ENCODE data around the gene FAM53B.

The FAM53B gene

DNA sequence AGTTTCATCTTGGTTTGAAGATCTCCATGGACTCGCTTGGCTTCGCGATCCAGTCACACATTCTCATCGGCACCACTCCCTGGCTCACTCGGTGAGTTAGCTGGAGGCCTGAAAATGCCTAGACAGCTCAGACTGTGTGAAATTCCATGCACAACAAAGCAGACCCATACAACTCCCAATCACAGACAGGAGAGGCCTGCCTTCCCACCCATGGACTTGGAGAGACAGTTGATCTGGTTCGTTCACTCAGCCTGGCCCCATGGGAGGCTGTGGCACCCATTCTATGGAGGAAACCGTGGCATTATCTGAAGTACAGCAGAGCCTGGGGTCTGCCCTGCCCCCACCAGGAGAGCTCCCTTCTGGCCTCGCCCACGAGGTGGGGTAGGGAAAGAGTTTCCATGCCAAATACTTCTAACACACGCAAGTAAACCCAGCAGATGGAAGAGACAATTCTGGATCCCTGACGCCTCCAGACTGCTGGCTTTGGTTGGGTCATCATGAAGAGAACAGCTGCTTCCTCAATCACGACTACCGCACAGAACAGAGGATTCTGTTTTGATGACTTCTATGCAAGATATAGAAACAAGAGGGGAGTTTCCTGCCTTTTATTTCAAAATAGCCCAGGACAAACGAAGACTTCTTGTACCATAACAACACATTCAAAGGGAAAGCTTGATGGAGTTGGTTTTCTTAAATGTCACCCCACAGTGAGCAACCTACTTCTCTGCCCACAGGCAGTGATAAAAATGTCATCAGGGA lies 15.9 kb downstream of the FAM53B start:
- DNase-seq, result no peak

- no peak for DNase-seq
Measured at GRCh38 chr10:124727361-124727960, 16.7 kb downstream of the FAM53B start.

DNA sequence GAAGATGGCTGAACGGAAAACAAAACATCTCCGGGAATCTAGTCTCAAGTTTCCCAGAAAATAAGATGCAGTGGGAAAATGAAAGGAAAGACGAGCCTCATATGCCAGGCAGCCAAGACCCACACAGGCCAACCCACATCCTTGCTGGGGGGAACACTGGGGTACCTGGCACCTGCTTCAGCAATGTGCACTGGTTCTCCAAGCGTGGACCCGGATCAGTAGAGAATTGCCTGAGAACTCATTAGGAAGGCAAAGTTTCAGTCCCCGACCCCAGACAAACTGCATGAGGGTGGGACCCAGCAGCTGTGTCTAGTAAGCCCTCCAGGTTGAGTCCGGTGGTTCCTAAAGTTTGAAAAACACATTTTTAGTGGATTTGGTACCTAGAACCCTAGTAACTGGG lies 18.4 kb downstream of the FAM53B start:
- no peak for DNase-seq

- DNase-seq, result no peak
Measured at GRCh38 chr10:124725171-124725631, 19.0 kb downstream of the FAM53B start.

DNA sequence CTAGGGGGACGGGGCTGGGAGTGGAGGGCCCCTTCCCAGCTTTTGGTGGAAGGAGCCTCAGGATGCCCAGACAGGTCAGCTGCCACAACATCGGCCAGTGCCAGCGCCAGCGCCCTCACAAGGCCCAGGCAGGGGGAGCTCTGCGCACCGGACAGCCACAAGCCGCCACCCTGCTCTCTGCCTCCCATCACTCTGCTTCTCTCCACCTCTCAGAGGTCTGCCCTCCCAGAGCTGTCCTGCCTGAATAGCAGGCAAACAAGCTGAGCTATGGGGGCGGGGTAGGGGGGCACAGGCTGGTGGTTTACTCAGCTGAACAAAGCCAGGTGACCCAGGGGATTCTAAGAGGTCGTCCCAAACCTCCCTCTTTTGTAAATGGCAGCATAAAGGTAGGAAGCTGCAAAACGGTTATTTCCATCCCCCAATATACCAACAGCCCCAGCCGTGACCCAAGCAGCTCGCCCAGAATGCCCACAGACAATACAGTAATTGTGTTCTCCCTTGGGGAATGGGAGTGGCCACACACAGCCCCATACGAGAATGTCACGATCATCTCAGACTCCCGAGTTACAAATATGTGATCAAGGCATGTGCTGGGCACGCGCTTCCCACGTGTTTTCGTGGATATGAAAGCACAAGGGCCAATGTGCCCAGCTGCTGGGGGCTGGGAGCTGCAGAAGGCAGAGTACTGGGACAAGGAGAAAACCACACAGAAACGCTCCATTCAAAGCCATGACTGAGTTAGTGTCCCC lies 19.7 kb downstream of the FAM53B start:
- DNase-seq, result no peak

DNA sequence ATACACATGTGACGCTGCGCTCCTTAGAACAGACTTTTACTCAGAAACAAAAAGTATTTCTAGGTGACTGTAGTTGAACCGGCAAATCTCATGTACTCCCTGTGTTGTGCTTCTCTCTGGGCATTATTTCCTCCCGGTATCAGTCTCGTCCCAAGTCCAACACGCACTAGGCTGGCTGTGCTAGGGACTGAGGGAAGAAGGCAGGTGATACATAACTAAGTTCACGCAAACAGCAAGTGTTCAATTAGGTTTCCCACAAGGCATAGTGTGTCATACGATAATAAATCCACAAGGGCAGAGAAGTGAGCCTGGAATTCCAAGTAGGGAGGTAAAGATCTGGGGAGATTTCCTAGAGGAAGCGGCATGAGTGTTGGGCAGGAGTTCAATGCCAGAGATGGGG lies 20.4 kb downstream of the FAM53B start:
- DNase-seq, result no peak

DNA sequence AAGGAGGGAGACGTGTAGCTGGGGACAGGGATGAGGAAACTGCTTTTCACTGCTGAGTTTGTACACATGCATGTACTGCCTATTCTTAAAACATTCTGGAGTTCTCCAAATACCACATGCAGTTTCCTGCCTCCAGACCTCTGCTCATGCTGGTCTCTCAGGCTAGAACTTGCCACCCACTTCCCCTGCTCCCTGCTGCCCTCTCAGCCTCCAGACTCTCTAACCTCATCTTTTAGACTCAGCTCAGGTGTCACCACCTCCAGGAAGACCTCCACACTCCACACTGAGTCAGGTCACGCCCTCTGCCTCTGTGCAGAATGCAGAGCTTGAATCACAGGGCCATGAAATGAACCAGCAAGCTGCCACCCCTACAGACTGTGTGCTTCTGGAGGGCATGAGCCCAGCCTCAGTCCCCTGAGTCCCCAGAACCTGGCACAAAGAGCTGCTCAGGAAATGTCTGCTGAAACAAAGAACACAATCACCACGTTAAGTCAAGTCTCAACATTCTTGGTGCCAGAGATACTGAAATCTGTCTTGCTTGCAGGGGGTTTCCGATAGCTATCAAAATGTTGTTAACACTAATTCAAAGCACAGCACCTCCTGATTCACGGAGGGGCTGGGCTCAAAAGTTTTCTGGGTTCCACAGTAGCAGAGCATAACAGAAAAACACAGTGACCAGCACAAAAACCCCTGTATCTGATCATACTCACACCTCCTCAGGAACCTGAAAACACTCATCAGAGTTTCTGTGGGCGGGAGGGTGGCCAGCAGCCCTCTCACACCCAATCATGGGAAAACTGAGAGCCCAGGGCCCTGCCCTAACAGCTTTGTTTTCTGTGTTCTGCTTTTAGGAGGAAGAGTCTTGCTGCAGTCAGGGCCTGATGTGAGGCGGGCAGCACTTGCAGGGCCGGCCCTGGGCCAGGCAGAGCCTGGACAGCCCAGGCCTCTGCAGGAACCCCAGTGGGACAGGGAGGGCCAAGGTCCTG lies 21.1 kb downstream of the FAM53B start:
- no peak for DNase-seq

DNA sequence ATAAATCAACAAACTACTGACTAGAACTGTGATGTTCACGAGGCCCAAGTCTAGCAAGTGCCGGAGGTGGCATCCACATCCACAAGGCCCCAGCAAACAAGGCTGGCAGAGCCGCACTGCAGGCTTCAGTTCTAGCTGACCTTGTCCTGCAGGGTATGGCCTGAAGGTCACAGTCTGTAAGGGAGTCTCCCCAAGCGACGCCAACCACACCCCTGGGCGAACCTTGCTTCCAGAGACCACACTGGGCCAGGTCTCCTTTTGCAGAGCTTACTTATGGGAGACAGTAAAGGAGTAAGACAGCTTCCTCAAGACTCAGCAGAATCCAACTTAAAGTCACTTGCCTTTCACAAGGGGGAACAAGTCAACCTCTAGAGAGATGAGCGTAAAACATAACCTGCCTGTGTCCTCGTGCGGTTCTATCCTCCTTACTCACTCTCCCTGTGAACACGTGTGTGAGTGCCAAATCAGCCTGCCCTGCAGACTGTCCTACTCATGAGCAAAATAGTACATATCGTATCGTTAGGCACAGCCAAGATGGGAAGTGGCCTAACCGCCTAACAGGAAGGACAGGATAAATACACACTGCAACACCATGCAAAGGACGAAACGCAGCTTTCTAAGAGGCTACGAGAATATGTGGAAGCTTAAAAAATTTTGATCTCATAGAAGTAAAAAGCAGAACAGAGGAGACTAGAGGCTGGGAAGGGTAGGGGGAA lies 22.7 kb downstream of the FAM53B start:
- no peak for DNase-seq

GRCh38 chr10:124719213-124719851 lies 24.8 kb downstream of the FAM53B start:
- DNase-seq, result no peak

DNA sequence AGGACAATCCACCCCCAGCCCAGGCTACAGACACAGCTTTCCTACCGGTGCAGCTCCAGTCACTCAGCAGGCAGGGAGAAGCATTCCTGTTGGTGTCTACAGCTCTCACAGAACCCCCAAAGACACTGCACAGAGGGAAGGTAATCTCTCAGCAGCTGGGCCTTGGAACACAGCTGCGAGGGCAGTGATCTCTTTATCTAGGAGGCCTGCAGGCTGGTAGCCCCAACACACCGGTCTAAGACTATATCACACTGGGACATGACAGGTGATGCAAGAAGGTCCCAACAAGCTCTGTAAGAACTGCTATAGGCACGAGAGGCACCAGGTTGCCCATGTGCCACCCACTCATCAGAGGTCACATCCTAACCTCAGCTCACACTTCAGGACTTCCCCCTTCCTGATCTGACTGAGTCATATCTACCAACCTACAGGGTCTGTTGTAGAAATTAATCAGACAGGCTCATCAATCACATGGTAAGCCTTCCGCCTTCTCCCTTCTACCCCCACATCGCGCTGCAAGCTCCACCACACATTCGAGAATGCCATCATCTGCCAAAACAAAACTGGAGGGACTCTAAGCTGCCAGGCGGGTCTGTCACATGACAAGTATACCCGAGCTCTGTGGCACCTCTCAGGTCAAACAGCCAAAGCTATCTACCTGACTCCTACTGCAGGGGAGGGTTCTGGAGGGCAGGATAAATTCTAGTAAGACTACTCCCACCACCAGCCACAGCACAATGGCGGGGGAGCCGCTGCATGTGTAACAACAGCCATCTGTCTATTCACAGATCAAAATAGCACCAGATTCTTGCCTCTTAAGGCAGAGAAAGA lies 26.1 kb downstream of the FAM53B start:
- DNase-seq, result no peak

- DNase-seq, result no peak
Measured at GRCh38 chr10:124717041-124717757, 27.0 kb downstream of the FAM53B start.

DNA sequence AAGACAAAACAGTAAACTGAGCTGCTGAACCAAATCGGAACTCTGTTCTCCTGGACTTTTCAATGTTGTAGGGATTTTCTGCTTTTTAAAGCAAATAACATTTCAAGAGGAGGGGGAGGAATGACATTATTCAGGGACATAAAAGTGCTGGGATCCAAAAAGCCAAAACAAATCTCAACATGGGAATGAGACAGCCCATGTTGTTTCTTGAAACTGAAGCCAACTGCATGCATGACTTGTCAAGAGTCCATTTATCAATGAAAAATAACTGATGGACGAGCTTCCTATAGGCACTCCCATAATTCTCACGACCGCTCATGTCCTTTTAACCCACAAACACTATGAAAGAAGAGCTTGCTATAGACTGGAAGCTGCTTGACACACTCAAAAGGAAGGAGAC lies 27.8 kb downstream of the FAM53B start:
- no peak for DNase-seq

DNA sequence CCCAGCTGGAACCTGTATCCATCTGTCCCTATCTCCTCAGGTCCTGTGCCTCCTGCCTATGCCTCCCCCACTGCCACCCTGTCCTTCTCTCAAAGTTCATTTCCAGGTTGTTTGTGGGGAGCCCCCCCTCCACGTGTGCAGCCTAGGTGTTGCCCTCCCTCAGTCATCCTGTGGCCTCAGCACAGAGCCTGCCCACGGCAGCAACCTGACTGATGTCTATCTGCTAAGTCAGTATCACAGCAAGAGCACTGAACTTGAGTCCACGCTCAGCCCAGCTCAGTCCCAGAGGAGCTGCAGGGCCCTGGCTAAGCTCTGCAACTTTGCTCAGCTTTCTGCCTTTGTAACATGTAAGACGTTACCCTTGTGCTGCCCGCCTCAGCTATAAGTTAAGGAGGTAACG lies 28.7 kb downstream of the FAM53B start:
- DNase-seq, result no peak

DNA sequence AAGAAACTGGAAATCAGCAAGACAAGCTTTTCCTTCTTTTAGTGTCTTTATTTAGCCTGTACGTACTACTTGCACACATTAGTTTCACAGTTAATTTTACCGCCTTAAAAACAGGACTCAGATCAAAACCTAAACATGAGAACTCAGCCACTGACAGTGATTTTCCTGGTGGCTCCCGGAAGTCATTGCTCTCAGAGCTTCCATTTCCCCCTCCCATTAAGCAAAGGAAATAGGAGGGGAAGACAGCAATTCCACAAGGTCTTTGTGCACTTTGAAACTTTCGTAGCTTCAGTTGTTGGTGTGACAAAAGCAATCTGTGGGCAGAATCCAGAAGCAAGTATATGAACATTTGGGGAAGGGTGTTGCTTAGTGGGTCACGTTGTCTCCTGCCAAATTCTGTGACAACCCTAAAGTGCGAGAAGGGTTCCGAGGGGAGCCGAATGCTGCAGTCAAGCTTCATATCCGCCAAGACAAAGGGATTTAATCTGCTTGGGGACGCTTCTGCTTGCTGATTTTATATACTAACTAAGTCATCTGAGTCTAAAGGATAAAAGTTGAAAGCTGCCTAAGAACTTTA lies 30.4 kb downstream of the FAM53B start:
- no peak for DNase-seq

DNA sequence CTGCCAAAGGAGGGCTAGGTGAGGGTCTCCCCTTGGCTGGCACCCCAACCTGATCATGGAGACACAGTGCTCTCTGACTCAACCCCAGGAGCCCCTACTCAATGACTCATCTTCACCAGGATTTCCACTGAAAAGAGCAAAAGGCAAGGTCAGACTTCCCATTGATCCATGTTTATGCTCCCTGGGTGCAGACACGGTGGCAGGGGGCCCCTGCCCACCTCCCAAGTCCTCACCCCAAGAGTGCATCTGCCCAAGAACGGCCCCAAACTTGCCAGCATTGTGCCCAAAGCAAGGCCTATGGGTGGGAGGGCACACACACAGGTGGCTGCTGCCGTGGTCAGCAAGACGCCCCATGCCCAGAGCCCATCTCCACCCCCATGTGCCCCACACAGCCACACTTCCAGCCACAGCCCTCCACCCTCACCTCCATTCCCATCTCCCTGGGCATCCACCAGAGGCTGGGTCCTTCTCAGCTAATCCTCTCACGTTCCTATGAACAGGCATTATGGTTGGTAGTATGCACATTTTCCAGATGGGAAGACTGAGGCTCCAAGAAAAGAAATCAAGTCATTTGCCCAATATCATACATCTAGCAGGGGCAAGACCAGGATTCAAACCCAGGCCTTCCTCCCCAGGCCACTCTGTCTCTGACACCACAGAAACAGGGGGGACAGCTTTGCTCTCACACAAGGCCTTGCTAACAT lies 31.3 kb downstream of the FAM53B start:
- DNase-seq, result no peak

GRCh38 chr10:124711145-124711544 lies 33.0 kb downstream of the FAM53B start:
- no peak for DNase-seq

DNA sequence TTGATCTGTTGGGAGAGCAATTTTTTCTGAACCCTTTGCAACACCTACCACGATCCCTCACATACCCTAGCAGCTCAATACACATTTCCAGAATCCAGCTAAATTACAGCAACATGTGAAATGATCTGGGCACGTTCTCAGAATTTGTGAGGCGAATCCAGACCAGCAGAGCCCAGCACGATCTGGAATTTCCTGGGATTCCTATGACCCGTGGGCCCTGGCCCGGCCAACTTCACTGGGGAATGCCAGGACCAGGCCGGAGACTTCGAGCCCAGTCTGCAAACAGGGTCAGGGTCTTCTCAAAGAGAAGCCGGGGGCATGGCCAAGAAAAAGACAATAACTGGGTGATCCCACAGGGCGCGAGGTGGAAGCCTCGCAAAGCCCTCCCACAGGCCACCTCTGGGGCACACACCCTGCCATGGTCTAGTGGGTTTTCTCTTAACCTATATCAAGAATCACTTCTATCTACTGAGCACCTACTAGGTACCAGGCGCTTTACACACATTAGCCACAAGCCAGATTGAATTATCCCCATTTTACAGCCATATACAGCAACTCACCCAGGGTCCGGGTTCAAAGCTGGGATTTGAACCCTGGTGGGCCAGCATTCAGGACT lies 33.8 kb downstream of the FAM53B start:
- no peak for DNase-seq

- DNase-seq, result no peak
Measured at GRCh38 chr10:124709861-124710260, 34.3 kb downstream of the FAM53B start.
